GM12878 (cell line): ENCODE data around the gene SMARCA4. TPM values are rescaled to one million over a fixed set of nuclear protein-coding genes. Genes with fewer than 3 reads are reported as not detected.

Experiments used
- ATAC-seq: fragments of 200-7000 bp; cut with Tn5 transposase; 3 replicates; pipeline ENCODE4 v1.9.1; 2020; ENCODE audit warnings: mild to moderate bottlenecking, moderate library complexity
- BruUV-seq: library from RNA; stranded (reverse); fragments of 400-500 nt; replicated peaks from 2 replicates; lab custom pipeline; 2021; lab: Mats Ljungman, UMichigan
- CTCF ChIA-PET: fragments of 300-600 bp; sonication (Branson Sonifier 250); formaldehyde crosslinking; extraction: SDS; loops from one replicate; lab custom pipeline; 2021; ENCODE audit warnings: inconsistent platforms; lab: Yijun Ruan, JAX
- POLR2A ChIA-PET: fragments of 350-600 bp; formaldehyde crosslinking; extraction: SDS; loops from one replicate; lab custom pipeline; 2021; ENCODE audit warnings: inconsistent platforms; lab: Charles Lee
- RAD21 ChIA-PET: fragments of 300-600 bp; sonication (Branson Sonifier 250); formaldehyde crosslinking; loops from one replicate; lab custom pipeline; 2023; ENCODE audit warnings: antibody characterized with exemption; ENCODE audit not compliant: unreplicated experiment; lab: Charles Lee
- SMC1A ChIA-PET: fragments of 300-600 bp; sonication (Branson Sonifier 250); formaldehyde crosslinking; loops from one replicate; lab custom pipeline; 2023; ENCODE audit not compliant: unreplicated experiment, uncharacterized antibody; lab: Charles Lee
- DNase-seq: peaks from one replicate; pipeline ENCODE4 v3.0.0-alpha.2; 2011; ENCODE audit warnings: low read depth, low spot score
- FAIRE-seq: peaks from 3 replicates; lab custom pipeline; 2011; peaks lifted over from hg19 to GRCh38; lab: Jason Lieb, UNC
- H2AFZ ChIP-seq: 2 replicates; pipeline ENCODE4 v1.6.0; 2011; ENCODE audit warnings: low read depth, low read length, control low read depth; ENCODE audit not compliant: control insufficient read depth
- H3K27ac ChIP-seq: 2 replicates; pipeline ENCODE4 v1.5.1; 2011; ENCODE audit warnings: control low read depth; ENCODE audit not compliant: control insufficient read depth, insufficient read depth
- H3K27me3 ChIP-seq, 2 experiments: replicated peaks in 1 of 2; 2 replicates each; pipeline versions ENCODE4 v1.6.0 to v1.6.1; 2011; ENCODE audit warnings: low read length in 1 of 2; ENCODE audit not compliant: control insufficient read depth in 2 of 2, insufficient read depth in 2 of 2
- H3K36me3 ChIP-seq, 2 experiments: 2 replicates each; pipeline ENCODE4 v1.5.1; 2011; ENCODE audit warnings: low read length in 1 of 2; ENCODE audit not compliant: control insufficient read depth in 2 of 2, insufficient read depth in 2 of 2
- H3K4me1 ChIP-seq: 2 replicates; pipeline ENCODE4 v1.6.1; 2011; ENCODE audit warnings: mild to moderate bottlenecking, low read length, moderate library complexity, mixed read lengths; ENCODE audit not compliant: control insufficient read depth, insufficient read depth
- H3K4me2 ChIP-seq: 2 replicates; pipeline ENCODE4 v1.6.0; 2011; ENCODE audit warnings: control low read depth; ENCODE audit not compliant: control insufficient read depth, insufficient read depth
- H3K4me3 ChIP-seq: fragments of 200-600 bp; sonication (generic); 2 replicates; pipeline ENCODE4 v1.5.1; 2016
- H3K79me2 ChIP-seq: 2 replicates; pipeline ENCODE4 v1.6.0; 2011; ENCODE audit warnings: low read length; ENCODE audit not compliant: control insufficient read depth, insufficient read depth
- H3K9ac ChIP-seq: 2 replicates; pipeline ENCODE4 v1.8.0; 2011; ENCODE audit warnings: low read length, control low read depth, mixed read lengths; ENCODE audit not compliant: control insufficient read depth, insufficient read depth
- H3K9me3 ChIP-seq: replicated peaks from 3 replicates; pipeline ENCODE4 v1.5.1; 2011; ENCODE audit warnings: mild to moderate bottlenecking, low read length; ENCODE audit not compliant: control insufficient read depth, insufficient read depth
- H4K20me1 ChIP-seq: 2 replicates; pipeline ENCODE4 v1.6.0; 2011; ENCODE audit not compliant: control insufficient read depth, insufficient read depth
- CTCF ChIP-seq, 3 experiments: IDR thresholded peaks in 2 of 3; conservative IDR thresholded peaks in 1 of 3; 2 replicates each; pipeline ENCODE4 v1.5.1; 2011; ENCODE audit warnings: low read depth in 3 of 3, low read length in 3 of 3, mild to moderate bottlenecking in 3 of 3, control low read depth in 2 of 3, moderate library complexity in 2 of 3, inconsistent platforms in 1 of 3, mixed read lengths in 1 of 3; ENCODE audit not compliant: control insufficient read depth in 2 of 3, insufficient read depth in 1 of 3; ENCODE audit errors: extremely low read depth in 1 of 3
- ELK1 ChIP-seq: IDR thresholded peaks from 2 replicates; pipeline ENCODE4 v1.6.1; 2012; ENCODE audit warnings: low read depth, low read length, improper control_type of control experiment
- HCFC1 ChIP-seq: fragments of 150-350 bp; IDR thresholded peaks from 2 replicates; pipeline ENCODE4 v1.6.1; 2014; ENCODE audit warnings: low read length
- MYB ChIP-seq: fragments of 150-350 bp; IDR thresholded peaks from 2 replicates; pipeline ENCODE4 v1.6.1; 2014; ENCODE audit warnings: mild to moderate bottlenecking, low read depth, low read length, borderline replicate concordance
- POLR2A ChIP-seq: IDR thresholded peaks from 2 replicates; pipeline ENCODE4 v1.6.1; 2011; ENCODE audit warnings: low read depth, mild to moderate bottlenecking, low read length
- POLR2AphosphoS2 ChIP-seq: IDR thresholded peaks from 2 replicates; pipeline ENCODE4 v1.6.1; 2011; ENCODE audit warnings: low read depth, mild to moderate bottlenecking, low read length, improper control_type of control experiment, moderate library complexity
- SIX5 ChIP-seq: IDR thresholded peaks from 2 replicates; pipeline ENCODE4 v1.6.1; 2011; ENCODE audit warnings: mild to moderate bottlenecking, low read depth, low read length, moderate library complexity; ENCODE audit not compliant: severe bottlenecking
- WGBS: methylation state at CpG from one replicate; pipeline ENCODE4 v1.1.6; 2016; ENCODE audit warnings: low lambda C conversion rate; ENCODE audit not compliant: insufficient replicate concordance, insufficient coverage; ENCODE audit errors: missing lambda C conversion rate; 5-methylcytosine and 5-hydroxymethylcytosine counted together
- in situ Hi-C: fragments of 300-500 bp; cut with MboI; formaldehyde crosslinking; loops from 9 replicates; pipeline ENCODE4 v1.14.3; 2018; ENCODE audit warnings: mixed read lengths
- intact Hi-C: fragments of 100-400 bp; cut with micrococcal nuclease; formaldehyde crosslinking; loops from one replicate; pipeline ENCODE4 v1.14.2; 2022; ENCODE audit not compliant: unreplicated experiment
- polyA plus RNA-seq, 11 experiments: library from polyadenylated mRNA; depleted of rRNA in 4 of 11; unstranded in 6 of 11; stranded (reverse) in 5 of 11; fragments of >200 nt; fragmentation: Nextera tagmentation in 4 of 11; fragmentation: Illumina TruSeq in 1 of 11; extraction: Ambion mirVana in 4 of 11; extraction: Trizol in 1 of 11; gene quantifications; 1 replicate in 1 of 11; 2 replicates in 10 of 11; pipeline versions ENCODE4 v1.2.1 to v1.2.3, GENCODE V29; 2011 to 2016; ENCODE audit warnings: inconsistent platforms in 2 of 11, missing spikeins in 2 of 11, low read depth in 1 of 11
- total RNA-seq, 4 experiments: library from RNA; depleted of rRNA in 3 of 4; stranded (reverse); fragments of >200 nt in 3 of 4; fragmentation: Illumina TruSeq in 1 of 4; extraction: Trizol in 1 of 4; gene quantifications; 2 replicates each; pipeline versions ENCODE4 v1.2.1 to v1.2.3, GENCODE V29; 2013 to 2021

Gene SMARCA4
- total and polyA plus RNA-seq, 10 of the 15 experiments (the other 5 are each of a cell fraction or from before 2014, with no cell fraction given), result 22.4 to 175 (median 57.4) TPM

GRCh38 chr19:10920288-10920655 lies 40.6 kb upstream of the SMARCA4 start:
- POLR2A ChIA-PET, result no interaction called here
- no TSS peak for BruUV-seq
- 96% methylated on average over 10 of the region's 10 CpGs for WGBS
- SMC1A ChIA-PET, result no interaction called here
- no peak overlapping the region for H3K4me2 ChIP-seq
- DNase-seq (no peak), FAIRE-seq (no peak), ATAC-seq (no peak)
- no peaks in the 10 kb centered on the region for H3K9me3 ChIP-seq
- RAD21 ChIA-PET, result no interaction called here
- no peaks in the 10 kb centered on the region for H4K20me1 ChIP-seq
- H3K27ac ChIP-seq, result no peak overlapping the region
- TF ChIP-seq ELK1, result no peak
- TF ChIP-seq POLR2AphosphoS2, result peak; percentile 0; the same call in 1 of the 2 replicates
- TF ChIP-seq MYB, result no peak
- no peak for TF ChIP-seq SIX5
- 0 out of 2 replicates have a peak, but pooled peaks have one; percentile 14 for TF ChIP-seq POLR2A
- no peak for TF ChIP-seq HCFC1
- H3K4me3 ChIP-seq, result no peak overlapping the region
- H3K27me3 ChIP-seq, result no peaks in the 10 kb centered on the region
- H3K9ac ChIP-seq, result no peak overlapping the region
- no peak overlapping the region for H2AFZ ChIP-seq
- no peaks in the 10 kb centered on the region for H3K4me1 ChIP-seq
- intact Hi-C loops, result no loop called here
- CTCF ChIA-PET, result no interaction called here
- in situ Hi-C loops, result no loop called here
- no peaks in the 10 kb centered on the region for H3K79me2 ChIP-seq
- peaks cover 11 to 39% of the 10 kb centered on the region in 2 experiments for H3K36me3 ChIP-seq

GRCh38 chr19:10920781-10921180 lies 40.0 kb upstream of the SMARCA4 start:
- no peak overlapping the region for H3K4me3 ChIP-seq
- ChIA-PET CTCF (no interaction called here), POLR2A (no interaction called here), RAD21 (no interaction called here), SMC1A (no interaction called here)
- no peaks in the 10 kb centered on the region for H3K27me3 ChIP-seq
- H3K9ac ChIP-seq, result no peak overlapping the region
- in situ Hi-C loops (no loop called here), intact Hi-C loops (no loop called here)
- FAIRE-seq, result no peak
- H2AFZ ChIP-seq, result no peak overlapping the region
- WGBS, result 94% methylated on average over 16 of the region's 16 CpGs
- TF ChIP-seq POLR2A (peak; percentile 34; the same call in 1 of the 2 replicates), CTCF (IDR thresholded peaks at IDR 0.05 in 2 of 3, conservative IDR thresholded peaks at IDR 0.05 in 1 of 3; ENCODE audit: control insufficient read depth in 2 of 3, extremely low read depth in 1 of 3, insufficient read depth in 1 of 3, low read depth in 3 of 3, low read length in 3 of 3) (no peak)
- H4K20me1 ChIP-seq, result no peaks in the 10 kb centered on the region
- H3K79me2 ChIP-seq, result no peaks in the 10 kb centered on the region
- DNase-seq, result no peak
- H3K9me3 ChIP-seq, result no peaks in the 10 kb centered on the region
- peaks cover 11 to 35% of the 10 kb centered on the region in 2 experiments for H3K36me3 ChIP-seq
- BruUV-seq, result no TSS peak
- ATAC-seq, result no peak
- no peaks in the 10 kb centered on the region for H3K4me1 ChIP-seq
- H3K4me2 ChIP-seq, result no peak overlapping the region
- no peak overlapping the region for H3K27ac ChIP-seq
